WTC11 (cell line): ENCODE data around the gene CELF1.

Experiments used
- ELF4 ChIP-seq: sonication (generic); formaldehyde crosslinking; IDR thresholded peaks from 2 replicates; pipeline ENCODE4 v1.8.1; 2022; ENCODE audit warnings: low read depth, mild to moderate bottlenecking, moderate library complexity, missing genetic modification reagents
- HMGA2 ChIP-seq: fragments of 250-450 bp; sonication (Bioruptor Pico); IDR thresholded peaks from 2 replicates; pipeline ENCODE4 v1.4.0; 2021; ENCODE audit warnings: mild to moderate bottlenecking, moderate library complexity
- MYBL2 ChIP-seq: sonication (generic); formaldehyde crosslinking; IDR thresholded peaks from 2 replicates; pipeline ENCODE4 v1.8.1; 2023; ENCODE audit warnings: mild to moderate bottlenecking, moderate library complexity, missing genetic modification reagents
- NR3C1 ChIP-seq: sonication (generic); formaldehyde crosslinking; conservative IDR thresholded peaks from 2 replicates; pipeline ENCODE4 v1.8.1; 2023; ENCODE audit warnings: low read depth, mild to moderate bottlenecking, missing genetic modification reagents
- RELA ChIP-seq: sonication (generic); formaldehyde crosslinking; IDR thresholded peaks from 2 replicates; pipeline ENCODE4 v1.8.1; 2022; ENCODE audit warnings: missing genetic modification reagents, mild to moderate bottlenecking, borderline replicate concordance
- ZNF263 ChIP-seq: sonication (generic); formaldehyde crosslinking; IDR thresholded peaks from 2 replicates; pipeline ENCODE4 v1.8.1; 2022; ENCODE audit warnings: low read depth, mild to moderate bottlenecking, moderate library complexity, missing genetic modification reagents
- ZNF317 ChIP-seq: sonication (generic); formaldehyde crosslinking; IDR thresholded peaks from 2 replicates; pipeline ENCODE4 v1.8.1; 2023; ENCODE audit warnings: low read depth, mild to moderate bottlenecking, moderate library complexity, missing genetic modification reagents, borderline replicate concordance
- TF ChIP-seq, protein P1 (sequence below): sonication (generic); formaldehyde crosslinking; conservative IDR thresholded peaks from 2 replicates; pipeline ENCODE4 v1.8.1; 2022; ENCODE audit warnings: mild to moderate bottlenecking, missing genetic modification reagents
- TF ChIP-seq, protein P2 (sequence below): fragments of 200-600 bp; IDR thresholded peaks from 2 replicates; pipeline ENCODE4 v1.8.0; 2022; ENCODE audit warnings: antibody characterized with exemption
- TF ChIP-seq, protein P3 (sequence below): sonication (generic); formaldehyde crosslinking; IDR thresholded peaks from 2 replicates; pipeline ENCODE4 v1.8.0; 2022; ENCODE audit warnings: mild to moderate bottlenecking, missing genetic modification reagents
- TF ChIP-seq, protein P4 (sequence below): sonication (generic); formaldehyde crosslinking; IDR thresholded peaks from 2 replicates; pipeline ENCODE4 v1.8.0; 2022; ENCODE audit warnings: mild to moderate bottlenecking, missing genetic modification reagents
- TF ChIP-seq, protein P5 (sequence below): sonication (generic); formaldehyde crosslinking; IDR thresholded peaks from 2 replicates; pipeline ENCODE4 v1.8.1; 2023; ENCODE audit warnings: mild to moderate bottlenecking, missing genetic modification reagents
- TF ChIP-seq, protein P6 (sequence below): sonication (generic); formaldehyde crosslinking; IDR thresholded peaks from 2 replicates; pipeline ENCODE4 v1.8.0; 2023; ENCODE audit warnings: missing genetic modification reagents
- TF ChIP-seq, protein P7 (sequence below): sonication (generic); formaldehyde crosslinking; IDR thresholded peaks from 2 replicates; pipeline ENCODE4 v1.8.0; 2022; ENCODE audit warnings: missing genetic modification reagents

DNA sequence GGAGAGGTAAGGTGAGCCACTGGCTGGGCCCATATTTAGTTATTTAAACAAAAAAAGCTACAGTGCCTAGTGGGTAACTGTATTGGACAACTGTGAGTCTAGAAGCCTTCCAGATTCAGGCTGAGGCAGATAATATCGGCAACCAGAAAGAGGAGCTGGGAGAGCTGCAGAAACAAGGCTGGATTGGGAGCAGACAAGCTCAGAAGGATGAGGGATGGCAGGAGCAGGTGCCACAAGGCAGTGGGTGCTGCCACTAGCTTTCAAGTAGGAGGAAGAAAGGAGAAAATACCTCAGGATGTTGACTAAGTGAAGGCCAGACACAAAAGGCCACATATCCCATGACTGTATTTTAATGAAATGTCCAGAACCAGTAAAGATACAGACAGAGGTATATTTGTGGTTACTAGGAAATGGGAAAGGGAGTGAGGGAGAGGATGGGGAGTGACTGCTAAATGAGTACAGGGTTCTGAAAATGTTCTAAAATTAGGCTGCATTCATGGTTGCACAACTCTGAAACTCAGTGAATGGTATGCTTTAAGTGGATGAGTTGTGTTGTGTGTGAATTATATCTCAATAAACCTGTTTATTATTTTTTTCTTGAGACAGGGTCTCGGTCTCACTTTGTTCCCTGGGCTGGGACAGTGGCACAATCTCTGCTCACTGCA, 92.2 kb downstream of the CELF1 start:
- TF ChIP-seq, protein P1, sequence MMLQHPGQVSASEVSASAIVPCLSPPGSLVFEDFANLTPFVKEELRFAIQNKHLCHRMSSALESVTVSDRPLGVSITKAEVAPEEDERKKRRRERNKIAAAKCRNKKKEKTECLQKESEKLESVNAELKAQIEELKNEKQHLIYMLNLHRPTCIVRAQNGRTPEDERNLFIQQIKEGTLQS (CRISPR knock-in tag): no peak
- TF ChIP-seq, protein P2, sequence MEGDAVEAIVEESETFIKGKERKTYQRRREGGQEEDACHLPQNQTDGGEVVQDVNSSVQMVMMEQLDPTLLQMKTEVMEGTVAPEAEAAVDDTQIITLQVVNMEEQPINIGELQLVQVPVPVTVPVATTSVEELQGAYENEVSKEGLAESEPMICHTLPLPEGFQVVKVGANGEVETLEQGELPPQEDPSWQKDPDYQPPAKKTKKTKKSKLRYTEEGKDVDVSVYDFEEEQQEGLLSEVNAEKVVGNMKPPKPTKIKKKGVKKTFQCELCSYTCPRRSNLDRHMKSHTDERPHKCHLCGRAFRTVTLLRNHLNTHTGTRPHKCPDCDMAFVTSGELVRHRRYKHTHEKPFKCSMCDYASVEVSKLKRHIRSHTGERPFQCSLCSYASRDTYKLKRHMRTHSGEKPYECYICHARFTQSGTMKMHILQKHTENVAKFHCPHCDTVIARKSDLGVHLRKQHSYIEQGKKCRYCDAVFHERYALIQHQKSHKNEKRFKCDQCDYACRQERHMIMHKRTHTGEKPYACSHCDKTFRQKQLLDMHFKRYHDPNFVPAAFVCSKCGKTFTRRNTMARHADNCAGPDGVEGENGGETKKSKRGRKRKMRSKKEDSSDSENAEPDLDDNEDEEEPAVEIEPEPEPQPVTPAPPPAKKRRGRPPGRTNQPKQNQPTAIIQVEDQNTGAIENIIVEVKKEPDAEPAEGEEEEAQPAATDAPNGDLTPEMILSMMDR: no peak
- TF ChIP-seq, protein P3, sequence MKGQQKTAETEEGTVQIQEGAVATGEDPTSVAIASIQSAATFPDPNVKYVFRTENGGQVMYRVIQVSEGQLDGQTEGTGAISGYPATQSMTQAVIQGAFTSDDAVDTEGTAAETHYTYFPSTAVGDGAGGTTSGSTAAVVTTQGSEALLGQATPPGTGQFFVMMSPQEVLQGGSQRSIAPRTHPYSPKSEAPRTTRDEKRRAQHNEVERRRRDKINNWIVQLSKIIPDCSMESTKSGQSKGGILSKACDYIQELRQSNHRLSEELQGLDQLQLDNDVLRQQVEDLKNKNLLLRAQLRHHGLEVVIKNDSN: no peak
- TF ChIP-seq, protein P4, sequence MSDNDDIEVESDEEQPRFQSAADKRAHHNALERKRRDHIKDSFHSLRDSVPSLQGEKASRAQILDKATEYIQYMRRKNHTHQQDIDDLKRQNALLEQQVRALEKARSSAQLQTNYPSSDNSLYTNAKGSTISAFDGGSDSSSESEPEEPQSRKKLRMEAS (CRISPR knock-in tag): no peak
- no peak for TF ChIP-seq ZNF263
- TF ChIP-seq, protein P5, sequence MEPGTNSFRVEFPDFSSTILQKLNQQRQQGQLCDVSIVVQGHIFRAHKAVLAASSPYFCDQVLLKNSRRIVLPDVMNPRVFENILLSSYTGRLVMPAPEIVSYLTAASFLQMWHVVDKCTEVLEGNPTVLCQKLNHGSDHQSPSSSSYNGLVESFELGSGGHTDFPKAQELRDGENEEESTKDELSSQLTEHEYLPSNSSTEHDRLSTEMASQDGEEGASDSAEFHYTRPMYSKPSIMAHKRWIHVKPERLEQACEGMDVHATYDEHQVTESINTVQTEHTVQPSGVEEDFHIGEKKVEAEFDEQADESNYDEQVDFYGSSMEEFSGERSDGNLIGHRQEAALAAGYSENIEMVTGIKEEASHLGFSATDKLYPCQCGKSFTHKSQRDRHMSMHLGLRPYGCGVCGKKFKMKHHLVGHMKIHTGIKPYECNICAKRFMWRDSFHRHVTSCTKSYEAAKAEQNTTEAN (CRISPR knock-in tag): no peak
- TF ChIP-seq HMGA2: no peak
- TF ChIP-seq MYBL2: no peak
- TF ChIP-seq, protein P6, sequence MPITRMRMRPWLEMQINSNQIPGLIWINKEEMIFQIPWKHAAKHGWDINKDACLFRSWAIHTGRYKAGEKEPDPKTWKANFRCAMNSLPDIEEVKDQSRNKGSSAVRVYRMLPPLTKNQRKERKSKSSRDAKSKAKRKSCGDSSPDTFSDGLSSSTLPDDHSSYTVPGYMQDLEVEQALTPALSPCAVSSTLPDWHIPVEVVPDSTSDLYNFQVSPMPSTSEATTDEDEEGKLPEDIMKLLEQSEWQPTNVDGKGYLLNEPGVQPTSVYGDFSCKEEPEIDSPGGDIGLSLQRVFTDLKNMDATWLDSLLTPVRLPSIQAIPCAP (CRISPR knock-in tag): no peak
- TF ChIP-seq, protein P7, sequence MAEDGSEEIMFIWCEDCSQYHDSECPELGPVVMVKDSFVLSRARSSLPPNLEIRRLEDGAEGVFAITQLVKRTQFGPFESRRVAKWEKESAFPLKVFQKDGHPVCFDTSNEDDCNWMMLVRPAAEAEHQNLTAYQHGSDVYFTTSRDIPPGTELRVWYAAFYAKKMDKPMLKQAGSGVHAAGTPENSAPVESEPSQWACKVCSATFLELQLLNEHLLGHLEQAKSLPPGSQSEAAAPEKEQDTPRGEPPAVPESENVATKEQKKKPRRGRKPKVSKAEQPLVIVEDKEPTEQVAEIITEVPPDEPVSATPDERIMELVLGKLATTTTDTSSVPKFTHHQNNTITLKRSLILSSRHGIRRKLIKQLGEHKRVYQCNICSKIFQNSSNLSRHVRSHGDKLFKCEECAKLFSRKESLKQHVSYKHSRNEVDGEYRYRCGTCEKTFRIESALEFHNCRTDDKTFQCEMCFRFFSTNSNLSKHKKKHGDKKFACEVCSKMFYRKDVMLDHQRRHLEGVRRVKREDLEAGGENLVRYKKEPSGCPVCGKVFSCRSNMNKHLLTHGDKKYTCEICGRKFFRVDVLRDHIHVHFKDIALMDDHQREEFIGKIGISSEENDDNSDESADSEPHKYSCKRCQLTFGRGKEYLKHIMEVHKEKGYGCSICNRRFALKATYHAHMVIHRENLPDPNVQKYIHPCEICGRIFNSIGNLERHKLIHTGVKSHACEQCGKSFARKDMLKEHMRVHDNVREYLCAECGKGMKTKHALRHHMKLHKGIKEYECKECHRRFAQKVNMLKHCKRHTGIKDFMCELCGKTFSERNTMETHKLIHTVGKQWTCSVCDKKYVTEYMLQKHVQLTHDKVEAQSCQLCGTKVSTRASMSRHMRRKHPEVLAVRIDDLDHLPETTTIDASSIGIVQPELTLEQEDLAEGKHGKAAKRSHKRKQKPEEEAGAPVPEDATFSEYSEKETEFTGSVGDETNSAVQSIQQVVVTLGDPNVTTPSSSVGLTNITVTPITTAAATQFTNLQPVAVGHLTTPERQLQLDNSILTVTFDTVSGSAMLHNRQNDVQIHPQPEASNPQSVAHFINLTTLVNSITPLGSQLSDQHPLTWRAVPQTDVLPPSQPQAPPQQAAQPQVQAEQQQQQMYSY (CRISPR knock-in tag): no peak
- no peak for TF ChIP-seq ZNF317 (CRISPR knock-in tag)
- TF ChIP-seq ELF4: no peak
- TF ChIP-seq RELA (CRISPR knock-in tag): no peak
- no peak for TF ChIP-seq NR3C1
